Activated CD4-positive, alpha-beta T cell treated with anti-CD3 and anti-CD28 coated beads, Interleukin-2, amount 10 ng/mL, durations not matched to agents 24 days and 14 days (primary cell): ENCODE data around the gene CLDN9. TPM values are rescaled to one million over a fixed set of nuclear protein-coding genes. Genes with fewer than 3 reads are reported as not detected.
A peak's percentile ranks its signal among the peaks of the same experiment; 100 is the strongest.

Experiments
- DNase-seq: peaks from one replicate; pipeline ENCODE4 v3.0.0; 2022
- H3K27ac Mint-ChIP-seq: one replicate; pipeline ENCODE4 v1.8.0; 2022; ENCODE audit warnings: mild to moderate bottlenecking, mixed read lengths
- H3K27me3 Mint-ChIP-seq: one replicate; pipeline ENCODE4 v1.8.0; 2022; ENCODE audit warnings: mixed read lengths
- H3K36me3 Mint-ChIP-seq: one replicate; pipeline ENCODE4 v1.8.0; 2022; ENCODE audit warnings: low read depth, mild to moderate bottlenecking, mixed read lengths
- H3K4me1 Mint-ChIP-seq: one replicate; pipeline ENCODE4 v1.8.0; 2021; ENCODE audit warnings: mixed read lengths
- H3K4me3 Mint-ChIP-seq: one replicate; pipeline ENCODE4 v1.8.0; 2022; ENCODE audit warnings: mild to moderate bottlenecking, moderate library complexity, mixed read lengths
- H3K9me3 Mint-ChIP-seq: one replicate; pipeline ENCODE4 v1.8.0; 2021; ENCODE audit warnings: mixed read lengths
- intact Hi-C: fragments of 100-400 bp; cut with micrococcal nuclease; formaldehyde crosslinking; loops from one replicate; pipeline ENCODE4 v1.15.1; 2023
- total RNA-seq: library from RNA; stranded (reverse); gene quantifications from 2 replicates; pipeline ENCODE4 v1.2.3, GENCODE V29; 2022

CLDN9 gene
- total RNA-seq, 1 donor from 2014 or later = not detected

- DNase-seq = no peak
- H3K4me3 Mint-ChIP-seq = no peak overlapping the region
- no peaks in the 10 kb centered on the region for H3K9me3 Mint-ChIP-seq
- intact Hi-C loops = no loop called here
- H3K4me1 Mint-ChIP-seq = no peaks in the 10 kb centered on the region
- H3K27ac Mint-ChIP-seq = no peak overlapping the region
- no peaks in the 10 kb centered on the region for H3K36me3 Mint-ChIP-seq
- peaks cover 3% of the 10 kb centered on the region for H3K27me3 Mint-ChIP-seq
Observed at GRCh38 chr16:2991566-2992261, 21.0 kb upstream of the CLDN9 start.

- Mint-ChIP-seq H3K4me1 (no peaks in the 10 kb centered on the region), H3K27me3 (peaks cover 3% of the 10 kb centered on the region), H3K4me3 (no peak overlapping the region), H3K27ac (no peak overlapping the region), H3K36me3 (no peaks in the 10 kb centered on the region), H3K9me3 (no peaks in the 10 kb centered on the region)
- intact Hi-C loops = no loop called here
- DNase-seq = no peak
Observed at GRCh38 chr16:2992383-2993081, 20.2 kb upstream of the CLDN9 start.

- H3K36me3 Mint-ChIP-seq = no peaks in the 10 kb centered on the region
- no peak for DNase-seq
Observed at GRCh38 chr16:2996298-2996697, 16.4 kb upstream of the CLDN9 start.

GRCh38 chr16:2999929-3000328, 12.8 kb upstream of the CLDN9 start:
- H3K4me3 Mint-ChIP-seq = no peak overlapping the region
- peaks cover 5% of the 10 kb centered on the region for H3K27me3 Mint-ChIP-seq
- peaks cover 3% of the 10 kb centered on the region for H3K4me1 Mint-ChIP-seq
- DNase-seq = no peak
- H3K9me3 Mint-ChIP-seq = no peaks in the 10 kb centered on the region
- H3K36me3 Mint-ChIP-seq = no peaks in the 10 kb centered on the region
- no peak overlapping the region for H3K27ac Mint-ChIP-seq
- intact Hi-C loops = loop anchor here (5.0 kb wide), 2 partner anchors 42 to 57 kb away; no protein-coding TSS in a partner anchor

More at GRCh38 chr16:2996298-2996697, 16.4 kb upstream of the CLDN9 start:
- H3K27ac Mint-ChIP-seq = no peak overlapping the region
- H3K27me3 Mint-ChIP-seq = peaks cover 5% of the 10 kb centered on the region
- H3K4me3 Mint-ChIP-seq = no peak overlapping the region
- no peaks in the 10 kb centered on the region for H3K4me1 Mint-ChIP-seq
- H3K9me3 Mint-ChIP-seq = no peaks in the 10 kb centered on the region
- intact Hi-C loops = no loop called here

- H3K4me3 Mint-ChIP-seq = no peak overlapping the region
- no peak for DNase-seq
- intact Hi-C loops = loop anchor here (5.0 kb wide), 2 partner anchors 42 to 57 kb away; no protein-coding TSS in a partner anchor
- peaks cover 5% of the 10 kb centered on the region for H3K27me3 Mint-ChIP-seq
- no peak overlapping the region for H3K27ac Mint-ChIP-seq
- H3K4me1 Mint-ChIP-seq = peaks cover 3% of the 10 kb centered on the region
- no peaks in the 10 kb centered on the region for H3K9me3 Mint-ChIP-seq
- no peaks in the 10 kb centered on the region for H3K36me3 Mint-ChIP-seq
Observed at GRCh38 chr16:3000540-3000939, 12.2 kb upstream of the CLDN9 start.

GRCh38 chr16:3001316-3001715, 11.4 kb upstream of the CLDN9 start:
- intact Hi-C loops = loop anchor here (5.0 kb wide), 2 partner anchors 41 to 56 kb away; no protein-coding TSS in a partner anchor

GRCh38 chr16:3003582-3004270, 9.0 kb upstream of the CLDN9 start:
- DNase-seq = peak; percentile 99
- Mint-ChIP-seq H3K4me3 (peak overlapping the region; percentile 69), H3K36me3 (no peaks in the 10 kb centered on the region), H3K4me1 (peaks cover 23% of the 10 kb centered on the region), H3K27ac (peak overlapping the region; percentile 62), H3K9me3 (no peaks in the 10 kb centered on the region), H3K27me3 (peaks cover 16% of the 10 kb centered on the region)
- intact Hi-C loops = loop anchor here (1.0 to 5.0 kb wide), 4 partner anchors 17 to 54 kb away; partner anchors contain the start of gene TNFRSF12A

More at GRCh38 chr16:3001316-3001715, 11.4 kb upstream of the CLDN9 start:
- Mint-ChIP-seq H3K27me3 (peaks cover 7% of the 10 kb centered on the region), H3K36me3 (no peaks in the 10 kb centered on the region), H3K27ac (no peak overlapping the region), H3K9me3 (no peaks in the 10 kb centered on the region), H3K4me1 (peaks cover 3% of the 10 kb centered on the region), H3K4me3 (no peak overlapping the region)
- no peak for DNase-seq

GRCh38 chr16:3004319-3004718, 8.4 kb upstream of the CLDN9 start:
- Mint-ChIP-seq H3K9me3 (no peaks in the 10 kb centered on the region), H3K36me3 (no peaks in the 10 kb centered on the region), H3K27ac (no peak overlapping the region), H3K4me3 (peak overlapping the region; percentile 61), H3K4me1 (peaks cover 25% of the 10 kb centered on the region), H3K27me3 (peaks cover 15% of the 10 kb centered on the region)
- peak; percentile 74 for DNase-seq
- intact Hi-C loops = loop anchor here (1.0 to 5.0 kb wide), 3 partner anchors 16 to 53 kb away; partner anchors contain the start of gene TNFRSF12A

GRCh38 chr16:3004781-3005284, 7.9 kb upstream of the CLDN9 start:
- peaks cover 15% of the 10 kb centered on the region for H3K27me3 Mint-ChIP-seq
- H3K4me1 Mint-ChIP-seq = peaks cover 25% of the 10 kb centered on the region
- DNase-seq = peak; percentile 74
- intact Hi-C loops = loop anchor here (1.0 to 5.0 kb wide), 3 partner anchors 15 to 52 kb away; partner anchors contain the start of gene TNFRSF12A
- H3K36me3 Mint-ChIP-seq = no peaks in the 10 kb centered on the region
- H3K9me3 Mint-ChIP-seq = no peaks in the 10 kb centered on the region
- H3K4me3 Mint-ChIP-seq = peak overlapping the region; percentile 61
- peak overlapping the region; percentile 56 for H3K27ac Mint-ChIP-seq

GRCh38 chr16:3007059-3007956, 5.4 kb upstream of the CLDN9 start:
- H3K27ac Mint-ChIP-seq = peak overlapping the region; percentile 47
- H3K36me3 Mint-ChIP-seq = no peaks in the 10 kb centered on the region
- no peaks in the 10 kb centered on the region for H3K9me3 Mint-ChIP-seq
- DNase-seq = no peak
- H3K4me1 Mint-ChIP-seq = peaks cover 25% of the 10 kb centered on the region
- intact Hi-C loops = no loop called here
- peak overlapping the region; percentile 64 for H3K4me3 Mint-ChIP-seq
- H3K27me3 Mint-ChIP-seq = peaks cover 14% of the 10 kb centered on the region

GRCh38 chr16:3007957-3008689, 4.6 kb upstream of the CLDN9 start:
- Mint-ChIP-seq H3K27me3 (peaks cover 19% of the 10 kb centered on the region), H3K9me3 (no peaks in the 10 kb centered on the region), H3K36me3 (no peaks in the 10 kb centered on the region)

GRCh38 chr16:3008690-3009037, 4.1 kb upstream of the CLDN9 start:
- intact Hi-C loops = no loop called here
- no peaks in the 10 kb centered on the region for H3K9me3 Mint-ChIP-seq
- H3K36me3 Mint-ChIP-seq = no peaks in the 10 kb centered on the region
- no peak for DNase-seq
- H3K27me3 Mint-ChIP-seq = peaks cover 19% of the 10 kb centered on the region
- no peak overlapping the region for H3K27ac Mint-ChIP-seq
- peaks cover 24% of the 10 kb centered on the region for H3K4me1 Mint-ChIP-seq
- peak overlapping the region; percentile 64 for H3K4me3 Mint-ChIP-seq

More at GRCh38 chr16:3007957-3008689, 4.6 kb upstream of the CLDN9 start:
- intact Hi-C loops = no loop called here
- peak; percentile 73 for DNase-seq
- H3K4me1 Mint-ChIP-seq = peaks cover 25% of the 10 kb centered on the region
- H3K4me3 Mint-ChIP-seq = peak overlapping the region; percentile 64
- peak overlapping the region; percentile 43 for H3K27ac Mint-ChIP-seq
